Measurements from ENCODE around the gene USP8. TPM values are rescaled to one million over a fixed set of nuclear protein-coding genes. Genes with fewer than 3 reads are reported as not detected.
"Not testable (repeated sequence)": the region's sequence is repeated elsewhere in the genome, so short reads cannot be mapped to it uniquely, and the experiment has no call there.

The USP8 gene
- 10 to 100 TPM; 39.7 to 43.7 TPM for total RNA-seq

DNA sequence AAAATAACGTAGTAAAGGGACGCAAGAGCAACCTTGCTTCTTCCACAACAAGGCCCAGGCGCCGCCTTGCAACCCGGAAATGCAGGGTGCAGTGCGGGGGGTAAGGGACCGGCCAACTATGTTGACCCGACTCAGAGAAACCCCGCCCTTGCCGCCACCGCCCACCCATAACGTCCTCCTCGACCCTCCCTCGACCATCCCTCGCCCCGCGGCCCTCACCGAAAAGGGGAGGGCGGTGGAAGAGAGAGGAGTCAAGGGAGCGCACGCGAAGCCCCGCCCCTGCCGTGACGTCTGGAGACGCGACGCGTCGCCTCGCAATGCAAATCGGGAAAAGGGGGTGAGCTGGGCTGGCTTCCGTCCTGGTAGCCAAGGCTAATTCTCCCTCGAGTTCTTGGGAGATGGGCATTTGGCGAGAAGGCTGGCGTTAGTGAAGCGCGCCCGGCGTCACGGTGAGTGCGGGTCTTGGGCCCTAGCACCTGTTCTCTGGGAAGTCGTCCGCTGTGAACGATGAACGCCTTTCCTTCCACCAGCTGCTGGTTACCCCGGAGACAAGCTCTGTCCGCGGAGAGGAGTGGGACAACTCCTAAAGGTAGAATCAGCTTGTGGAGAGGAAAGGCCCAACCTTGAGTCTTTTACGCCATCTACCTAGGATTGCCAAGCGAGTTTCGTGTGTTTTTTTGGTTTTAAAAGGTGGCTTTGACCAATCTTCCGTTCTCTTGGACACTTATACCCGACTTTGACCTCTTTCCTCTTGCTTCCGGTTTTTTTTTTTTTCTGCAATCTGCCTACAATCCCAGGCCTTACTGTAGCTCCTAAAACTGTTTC lies at the start of gene USP8:
TSS of gene USP8 (plus strand) at position 340 of the 825 bp plus-strand sequence. CDS start 14,669 bp downstream, outside the sequence.
- CTCF ChIA-PET = interaction anchor here (0.9 to 2.2 kb wide), 3 partner anchors 52 to 93 kb away, joined by 3 to 7 read pairs (median 4); partner anchors contain the start of gene GABPB1
- peak within 1 kb of the TSS; percentile 99 for H3K4me3 Mint-ChIP-seq
- H3K27ac Mint-ChIP-seq = peak within 1 kb of the TSS; percentile 93
- H3K27me3 Mint-ChIP-seq = no peaks in the 10 kb centered on the region
- ATAC-seq = peak; percentile 99
- POLR2A ChIA-PET = interaction anchor here (1.0 to 3.8 kb wide), 2 partner anchors 69 to 76 kb away, joined by 3 to 50 read pairs; partner anchors contain the start of gene GABPB1
- intact Hi-C loops (cut with micrococcal nuclease) = loop anchor here (1.0 kb wide), 1 partner anchor 71 kb away; no protein-coding TSS in a partner anchor
- peaks cover 30% of the 10 kb centered on the region for H3K4me1 Mint-ChIP-seq (ENCODE audit: low read depth)
- H3K9me3 Mint-ChIP-seq = no peaks in the 10 kb centered on the region
- TF ChIP-seq, protein P1, sequence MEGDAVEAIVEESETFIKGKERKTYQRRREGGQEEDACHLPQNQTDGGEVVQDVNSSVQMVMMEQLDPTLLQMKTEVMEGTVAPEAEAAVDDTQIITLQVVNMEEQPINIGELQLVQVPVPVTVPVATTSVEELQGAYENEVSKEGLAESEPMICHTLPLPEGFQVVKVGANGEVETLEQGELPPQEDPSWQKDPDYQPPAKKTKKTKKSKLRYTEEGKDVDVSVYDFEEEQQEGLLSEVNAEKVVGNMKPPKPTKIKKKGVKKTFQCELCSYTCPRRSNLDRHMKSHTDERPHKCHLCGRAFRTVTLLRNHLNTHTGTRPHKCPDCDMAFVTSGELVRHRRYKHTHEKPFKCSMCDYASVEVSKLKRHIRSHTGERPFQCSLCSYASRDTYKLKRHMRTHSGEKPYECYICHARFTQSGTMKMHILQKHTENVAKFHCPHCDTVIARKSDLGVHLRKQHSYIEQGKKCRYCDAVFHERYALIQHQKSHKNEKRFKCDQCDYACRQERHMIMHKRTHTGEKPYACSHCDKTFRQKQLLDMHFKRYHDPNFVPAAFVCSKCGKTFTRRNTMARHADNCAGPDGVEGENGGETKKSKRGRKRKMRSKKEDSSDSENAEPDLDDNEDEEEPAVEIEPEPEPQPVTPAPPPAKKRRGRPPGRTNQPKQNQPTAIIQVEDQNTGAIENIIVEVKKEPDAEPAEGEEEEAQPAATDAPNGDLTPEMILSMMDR (IDR thresholded peaks at IDR 0.05) = no peak
- peak; percentile 98 for DNase-seq
- peaks cover 11% of the 10 kb centered on the region for H3K36me3 Mint-ChIP-seq (ENCODE audit: low read depth)

DNA sequence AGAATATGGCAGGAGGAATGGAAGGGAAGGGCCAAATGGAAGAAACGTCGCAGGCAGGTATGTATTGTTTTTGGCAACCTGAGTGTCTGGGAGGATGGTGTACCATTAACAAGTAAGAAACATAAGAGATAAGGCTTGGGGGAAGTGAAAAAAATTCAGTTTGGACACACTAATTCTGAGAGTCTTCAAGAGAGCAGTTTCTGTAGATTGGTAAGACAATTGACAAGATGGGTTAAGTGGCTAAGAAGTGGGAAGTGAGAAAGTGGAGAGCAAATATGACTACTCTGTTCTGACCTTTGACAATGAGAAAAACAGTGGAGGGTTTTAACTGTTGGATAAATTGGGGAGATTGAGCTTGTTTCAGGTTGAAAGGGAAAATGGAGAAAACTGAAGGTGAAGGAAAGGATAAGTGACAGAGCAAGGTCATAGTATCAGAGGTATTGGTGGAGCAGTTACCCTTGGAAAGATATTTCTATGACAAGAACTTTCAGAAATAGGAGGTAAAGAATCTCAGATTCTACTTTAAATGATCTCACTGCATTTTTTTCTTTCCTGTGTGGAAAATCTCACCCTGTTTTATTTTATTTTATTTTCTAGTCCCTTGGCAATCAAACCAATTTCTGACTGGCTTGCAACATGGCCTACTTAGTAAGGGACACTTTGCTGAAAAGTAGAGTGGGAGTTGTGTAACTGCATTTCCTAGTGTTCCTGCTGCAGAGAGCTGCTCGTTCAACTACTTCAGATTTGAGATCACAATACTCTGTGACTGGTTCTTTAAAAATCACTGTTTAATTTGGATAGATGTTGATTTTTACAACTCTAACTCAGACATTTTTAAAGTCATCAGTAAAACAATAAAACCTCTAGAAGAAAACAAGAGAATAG lies 46.1 kb upstream of the USP8 start:
- H3K27me3 Mint-ChIP-seq = no peaks in the 10 kb centered on the region
- TF ChIP-seq, protein P1 (IDR thresholded peaks at IDR 0.05) = no peak
- ATAC-seq (peak; percentile 95), DNase-seq (no peak)
- ChIA-PET CTCF (no interaction called here), POLR2A (interaction anchor here (1.0 to 4.0 kb wide), 4 partner anchors 20 to 195 kb away, joined by 3 to 24 read pairs (median 3); partner anchors contain the start of gene GABPB1)
- intact Hi-C loops (cut with micrococcal nuclease) = no loop called here
- no peaks in the 10 kb centered on the region for H3K9me3 Mint-ChIP-seq
- H3K4me1 Mint-ChIP-seq (ENCODE audit: low read depth) = peaks cover 18% of the 10 kb centered on the region
- no peaks in the 10 kb centered on the region for H3K36me3 Mint-ChIP-seq (ENCODE audit: low read depth)
- peak overlapping the region; percentile 86 for H3K27ac Mint-ChIP-seq
- peak overlapping the region; percentile 1 for H3K4me3 Mint-ChIP-seq

DNA sequence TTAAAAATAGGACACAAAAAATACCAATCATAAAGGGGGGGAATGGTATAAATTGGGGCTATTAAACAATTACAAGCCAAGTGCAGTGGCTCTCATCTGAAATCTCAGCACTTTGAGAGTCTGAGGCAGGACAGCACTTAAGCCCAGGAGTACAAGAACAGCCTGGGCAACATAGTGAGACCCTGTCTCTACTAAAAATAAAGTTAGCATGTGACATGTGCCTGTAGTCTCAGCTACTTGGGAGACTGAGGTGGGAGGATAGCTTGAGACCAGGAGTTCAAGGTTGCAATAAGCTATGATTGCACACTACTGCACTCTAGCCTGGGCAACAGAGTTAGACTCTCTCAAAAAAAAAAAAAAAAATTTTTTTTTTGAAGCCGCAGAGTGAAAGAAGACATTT lies 45.4 kb upstream of the USP8 start:
- DNase-seq (no peak), ATAC-seq (no peak)
- Mint-ChIP-seq H3K4me1 (ENCODE audit: low read depth) (peaks cover 18% of the 10 kb centered on the region), H3K9me3 (no peaks in the 10 kb centered on the region), H3K27me3 (no peaks in the 10 kb centered on the region), H3K27ac (peak overlapping the region; percentile 86), H3K36me3 (ENCODE audit: low read depth) (no peaks in the 10 kb centered on the region), H3K4me3 (no peak overlapping the region)
- ChIA-PET POLR2A (interaction anchor here (1.1 to 4.0 kb wide), 2 partner anchors 23 to 37 kb away, joined by 3 to 24 read pairs; partner anchors contain the start of gene GABPB1), CTCF (interaction anchor here (0.7 to 1.0 kb wide), 2 partner anchors 26 to 558 kb away, joined by 3 to 4 read pairs; no protein-coding TSS in a partner anchor)
- intact Hi-C loops (cut with micrococcal nuclease) = no loop called here
- TF ChIP-seq, protein P1 (IDR thresholded peaks at IDR 0.05) = no peak

DNA sequence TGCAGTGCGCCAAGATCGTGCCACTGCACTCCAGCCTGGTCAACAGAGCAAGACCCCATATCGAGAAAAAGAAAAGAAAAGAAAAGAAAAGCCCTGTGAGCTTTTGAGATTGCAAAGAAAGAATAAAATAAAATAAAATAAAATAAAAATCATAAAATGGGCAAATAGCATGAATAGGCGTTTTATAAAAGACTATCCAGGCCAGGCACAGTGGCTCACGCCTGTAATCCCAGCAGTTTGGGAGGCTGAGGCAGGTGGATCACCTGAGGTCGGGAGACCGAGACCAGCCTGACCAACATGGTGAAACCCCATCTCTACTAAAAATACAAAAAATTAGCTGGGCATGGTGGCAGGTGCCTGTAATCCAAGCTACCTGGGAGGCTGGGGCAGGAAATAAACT lies 44.8 kb upstream of the USP8 start:
- CTCF ChIA-PET = interaction anchor here (0.7 to 1.0 kb wide), 2 partner anchors 27 to 557 kb away, joined by 3 to 4 read pairs; no protein-coding TSS in a partner anchor
- H3K27me3 Mint-ChIP-seq; H3K9me3 Mint-ChIP-seq; H3K36me3 Mint-ChIP-seq (ENCODE audit: low read depth); H3K27ac Mint-ChIP-seq; DNase-seq; ATAC-seq; H3K4me3 Mint-ChIP-seq; intact Hi-C loops (cut with micrococcal nuclease): not testable (repeated sequence)
- POLR2A ChIA-PET = interaction anchor here (4.0 kb wide), 1 partner anchor 24 kb away, joined by 24 read pairs; the partner anchor contains the start of gene GABPB1
- peaks cover 18% of the 10 kb centered on the region for H3K4me1 Mint-ChIP-seq (ENCODE audit: low read depth)

DNA sequence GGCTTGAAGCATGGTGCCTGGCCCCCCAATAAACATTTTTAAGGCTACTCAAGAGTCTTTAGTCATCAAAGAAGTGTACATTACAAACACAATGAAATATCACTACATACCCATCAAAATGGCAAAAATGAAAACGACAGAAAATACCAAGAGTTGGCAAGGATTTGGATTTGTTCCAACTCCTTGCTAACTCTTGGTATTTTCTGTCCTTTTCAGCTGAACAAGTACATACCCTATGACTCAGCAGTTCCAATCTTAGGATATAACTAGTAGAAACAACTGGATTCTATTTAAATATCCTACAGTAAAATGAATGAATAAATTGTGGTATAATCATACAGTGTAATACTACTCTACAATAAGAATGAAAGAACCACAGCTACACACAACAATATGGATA lies 44.1 kb upstream of the USP8 start:
- Mint-ChIP-seq H3K27ac (no peak overlapping the region), H3K36me3 (ENCODE audit: low read depth) (no peaks in the 10 kb centered on the region), H3K27me3 (no peaks in the 10 kb centered on the region), H3K4me3 (no peak overlapping the region), H3K9me3 (no peaks in the 10 kb centered on the region), H3K4me1 (ENCODE audit: low read depth) (peaks cover 18% of the 10 kb centered on the region)
- ChIA-PET CTCF (no interaction called here), POLR2A (interaction anchor here (4.0 kb wide), 1 partner anchor 24 kb away, joined by 24 read pairs; the partner anchor contains the start of gene GABPB1)
- intact Hi-C loops (cut with micrococcal nuclease) = no loop called here
- TF ChIP-seq, protein P1 (IDR thresholded peaks at IDR 0.05) = no peak
- ATAC-seq = no peak
- no peak for DNase-seq

Measured in activated CD8-positive, alpha-beta T cell treated with anti-CD3 and anti-CD28 coated beads for 36 hours (primary cell).